ENCODE data around the gene VPS26A.

The VPS26A gene

DNA sequence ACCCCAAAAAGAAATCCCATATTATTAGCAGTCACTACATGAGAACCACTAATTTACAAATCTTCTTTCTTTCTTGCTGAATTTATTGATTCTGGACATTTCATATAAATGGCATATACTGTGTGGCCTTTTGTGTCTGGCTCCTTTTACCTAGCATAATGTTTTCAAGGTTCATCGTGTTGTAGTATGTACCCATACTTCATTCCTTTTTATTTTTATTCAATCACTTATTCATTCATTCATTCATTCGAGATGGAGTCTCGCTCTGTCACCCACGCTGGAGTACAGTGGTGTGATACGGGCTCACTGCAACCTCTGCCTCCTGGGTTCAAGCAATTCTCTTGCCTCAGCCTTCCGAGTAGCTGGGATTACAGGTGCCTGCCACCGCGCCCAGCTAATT is 21.9 kb downstream of the VPS26A start:
- H3K27ac ChIP-seq (ENCODE audit: extremely low read depth, low read depth, low read length): no peak overlapping the region
- POLR2A ChIA-PET: no interaction called here
- H3K4me3 ChIP-seq (ENCODE audit: low read depth, low read length): no peak overlapping the region
- H3K36me3 ChIP-seq (ENCODE audit: control insufficient read depth in 2 of 2, insufficient read depth in 1 of 2, low read length in 2 of 2): no peaks in the 10 kb centered on the region; a peak in 1 of 3 replicates
- CTCF ChIA-PET: no interaction called here
- no peaks in the 10 kb centered on the region for H3K4me1 ChIP-seq (ENCODE audit: control insufficient read depth, insufficient read depth, low read length)
- no peak for TF ChIP-seq CTCF (tag by site-specific recombination; IDR thresholded peaks at IDR 0.05)
- no peak for TF ChIP-seq ZSCAN16 (tag by site-specific recombination; IDR thresholded peaks at IDR 0.05)
- TF ChIP-seq PRDM4 (tag by site-specific recombination; IDR thresholded peaks at IDR 0.05): no peak
- no peak for TF ChIP-seq ZNF658 (tag by site-specific recombination; IDR thresholded peaks at IDR 0.05)
- no peak for TF ChIP-seq ZFP69B (tag by site-specific recombination; IDR thresholded peaks at IDR 0.05)
- no peak for TF ChIP-seq ZBTB26 (tag by site-specific recombination; optimal IDR thresholded peaks at IDR 0.05)
- TF ChIP-seq ZNF155 (tag by site-specific recombination; IDR thresholded peaks at IDR 0.05): no peak
- TF ChIP-seq, protein P1, sequence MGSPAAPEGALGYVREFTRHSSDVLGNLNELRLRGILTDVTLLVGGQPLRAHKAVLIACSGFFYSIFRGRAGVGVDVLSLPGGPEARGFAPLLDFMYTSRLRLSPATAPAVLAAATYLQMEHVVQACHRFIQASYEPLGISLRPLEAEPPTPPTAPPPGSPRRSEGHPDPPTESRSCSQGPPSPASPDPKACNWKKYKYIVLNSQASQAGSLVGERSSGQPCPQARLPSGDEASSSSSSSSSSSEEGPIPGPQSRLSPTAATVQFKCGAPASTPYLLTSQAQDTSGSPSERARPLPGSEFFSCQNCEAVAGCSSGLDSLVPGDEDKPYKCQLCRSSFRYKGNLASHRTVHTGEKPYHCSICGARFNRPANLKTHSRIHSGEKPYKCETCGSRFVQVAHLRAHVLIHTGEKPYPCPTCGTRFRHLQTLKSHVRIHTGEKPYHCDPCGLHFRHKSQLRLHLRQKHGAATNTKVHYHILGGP (tag by site-specific recombination; IDR thresholded peaks at IDR 0.05): no peak
- TF ChIP-seq ZNF366 (tag by site-specific recombination; conservative IDR thresholded peaks at IDR 0.05): no peak
- TF ChIP-seq MZF1 (tag by site-specific recombination; IDR thresholded peaks at IDR 0.05; ENCODE audit: borderline replicate concordance): no peak
- no peak for TF ChIP-seq ZFHX2 (tag by site-specific recombination; conservative IDR thresholded peaks at IDR 0.05)
- TF ChIP-seq OSR2 (tag by site-specific recombination; IDR thresholded peaks at IDR 0.05): no peak
- TF ChIP-seq ZNF626 (tag by site-specific recombination; IDR thresholded peaks at IDR 0.05): no peak
- TF ChIP-seq ZNF558 (tag by site-specific recombination; IDR thresholded peaks at IDR 0.05): no peak
- TF ChIP-seq GLI4 (tag by site-specific recombination; IDR thresholded peaks at IDR 0.05): no peak
- TF ChIP-seq, protein P2, sequence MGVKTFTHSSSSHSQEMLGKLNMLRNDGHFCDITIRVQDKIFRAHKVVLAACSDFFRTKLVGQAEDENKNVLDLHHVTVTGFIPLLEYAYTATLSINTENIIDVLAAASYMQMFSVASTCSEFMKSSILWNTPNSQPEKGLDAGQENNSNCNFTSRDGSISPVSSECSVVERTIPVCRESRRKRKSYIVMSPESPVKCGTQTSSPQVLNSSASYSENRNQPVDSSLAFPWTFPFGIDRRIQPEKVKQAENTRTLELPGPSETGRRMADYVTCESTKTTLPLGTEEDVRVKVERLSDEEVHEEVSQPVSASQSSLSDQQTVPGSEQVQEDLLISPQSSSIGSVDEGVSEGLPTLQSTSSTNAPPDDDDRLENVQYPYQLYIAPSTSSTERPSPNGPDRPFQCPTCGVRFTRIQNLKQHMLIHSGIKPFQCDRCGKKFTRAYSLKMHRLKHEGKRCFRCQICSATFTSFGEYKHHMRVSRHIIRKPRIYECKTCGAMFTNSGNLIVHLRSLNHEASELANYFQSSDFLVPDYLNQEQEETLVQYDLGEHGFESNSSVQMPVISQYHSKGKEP (tag by site-specific recombination; IDR thresholded peaks at IDR 0.05): no peak
- no peaks in the 10 kb centered on the region for H3K9me3 ChIP-seq (ENCODE audit: control insufficient read depth, insufficient read depth, low read depth, low read length)

GRCh38 chr10:69146759-69147158 is 22.8 kb downstream of the VPS26A start:
- Histone ChIP-seq H3K36me3 (ENCODE audit: control insufficient read depth in 2 of 2, insufficient read depth in 1 of 2, low read length in 2 of 2) (no peaks in the 10 kb centered on the region; a peak in 1 of 3 replicates), H3K27ac (ENCODE audit: extremely low read depth, low read depth, low read length) (no peak overlapping the region), H3K4me1 (ENCODE audit: control insufficient read depth, insufficient read depth, low read length) (no peaks in the 10 kb centered on the region), H3K4me3 (ENCODE audit: low read depth, low read length) (no peak overlapping the region), H3K9me3 (ENCODE audit: control insufficient read depth, insufficient read depth, low read depth, low read length) (no peaks in the 10 kb centered on the region)
- ChIA-PET POLR2A (no interaction called here), CTCF (no interaction called here)
- TF ChIP-seq YY1 (tag by site-specific recombination; IDR thresholded peaks at IDR 0.05) (no peak), ZNF10 (tag by site-specific recombination; IDR thresholded peaks at IDR 0.05) (0 out of 2 replicates have a peak, but pooled peaks have one; percentile 30), ZNF792 (tag by site-specific recombination; IDR thresholded peaks at IDR 0.05) (no peak)
